Suprapubic skin (tissue), 3 donors: ENCODE results near the gene POU5F1.

Experiments used
- CTCF ChIP-seq, 2 donors: fragments of 200-600 bp in 1 of 2; fragments of 450-650 bp in 1 of 2; sonication (generic) in 1 of 2; IDR thresholded peaks; one replicate each; pipeline ENCODE4 v1.5.1; 2016 to 2019; ENCODE audit warnings: antibody characterized with exemption in 2 of 2, mild to moderate bottlenecking in 1 of 2, moderate library complexity in 1 of 2
- POLR2AphosphoS5 ChIP-seq, 3 donors: sonication (generic); formaldehyde crosslinking; IDR thresholded peaks; one replicate each; pipeline ENCODE4 v1.6.1; 2017; ENCODE audit warnings: antibody characterized with exemption in 3 of 3

DNA sequence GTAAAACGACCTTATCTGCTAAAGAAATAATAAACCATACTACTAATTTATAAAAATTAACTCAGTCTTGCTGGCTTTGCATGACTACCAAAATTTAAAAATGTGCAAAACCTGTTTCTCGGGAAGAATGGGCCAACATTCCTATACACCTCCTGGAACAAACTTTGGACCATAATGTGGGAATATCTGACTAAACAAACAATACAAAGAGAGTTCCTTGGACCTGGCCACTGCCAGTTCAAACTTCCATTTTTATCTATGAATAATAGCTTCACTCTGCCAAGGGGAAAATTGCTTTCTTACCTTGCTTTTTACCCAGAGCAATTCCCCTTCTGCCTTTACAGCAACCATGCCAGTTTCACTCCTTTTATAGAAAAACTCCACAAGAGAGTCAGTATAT is 38.7 kb upstream of the POU5F1 start:
- no peak for TF ChIP-seq CTCF (IDR thresholded peaks at IDR 0.05)
- no peak for TF ChIP-seq POLR2AphosphoS5 (IDR thresholded peaks at IDR 0.05)
